H9 (cell line): ENCODE measurements around the gene SYK. TPM values are rescaled to one million over a fixed set of nuclear protein-coding genes. Genes with fewer than 3 reads are reported as not detected.
"Not testable (repeated sequence)": the region's sequence is repeated elsewhere in the genome, so short reads cannot be mapped to it uniquely, and the experiment has no call there.

Source experiments
- DNase-seq: peaks from one replicate; pipeline ENCODE4 v3.0.0-alpha.2; 2017
- H2AFZ ChIP-seq: one replicate; pipeline ENCODE4 v1.6.1; 2013; ENCODE audit warnings: mild to moderate bottlenecking, low read length, control low read depth, moderate library complexity
- H2AK5ac ChIP-seq: 2 replicates; pipeline ENCODE4 v1.6.1; 2013; ENCODE audit warnings: low read length, control low read depth, mixed read lengths; ENCODE audit not compliant: insufficient read length
- H2BK120ac ChIP-seq: one replicate; pipeline ENCODE4 v1.6.1; 2013; ENCODE audit warnings: low read depth, mild to moderate bottlenecking, low read length, control low read depth, inconsistent platforms; ENCODE audit not compliant: poor library complexity, severe bottlenecking
- H2BK12ac ChIP-seq: 2 replicates; pipeline ENCODE4 v1.6.1; 2013; ENCODE audit warnings: low read length, control low read depth, mixed read lengths, low read depth; ENCODE audit not compliant: insufficient read length
- H2BK15ac ChIP-seq: 2 replicates; pipeline ENCODE4 v1.6.1; 2013; ENCODE audit warnings: low read depth, low read length, control low read depth
- H2BK20ac ChIP-seq: one replicate; pipeline ENCODE4 v1.6.1; 2013; ENCODE audit warnings: low read depth, mild to moderate bottlenecking, low read length, control low read depth, inconsistent platforms; ENCODE audit not compliant: poor library complexity, severe bottlenecking
- H2BK5ac ChIP-seq: 2 replicates; pipeline ENCODE4 v1.6.1; 2013; ENCODE audit warnings: low read length, control low read depth, mixed read lengths; ENCODE audit not compliant: insufficient read length
- H3K14ac ChIP-seq: 2 replicates; pipeline ENCODE4 v1.6.1; 2013; ENCODE audit warnings: low read length, control low read depth; ENCODE audit not compliant: insufficient read depth
- H3K18ac ChIP-seq: 2 replicates; pipeline ENCODE4 v1.6.1; 2013; ENCODE audit warnings: low read depth, mild to moderate bottlenecking, mixed read lengths, low read length, control low read depth; ENCODE audit not compliant: insufficient read length
- H3K23ac ChIP-seq: 2 replicates; pipeline ENCODE4 v1.6.1; 2013; ENCODE audit warnings: low read length, control low read depth, mixed read lengths, low read depth; ENCODE audit not compliant: insufficient read length
- H3K23me2 ChIP-seq: 2 replicates; pipeline ENCODE4 v1.6.1; 2013; ENCODE audit warnings: low read depth, mild to moderate bottlenecking, mixed read lengths, low read length, control low read depth; ENCODE audit not compliant: insufficient read length, poor library complexity, severe bottlenecking
- H3K27ac ChIP-seq: 2 replicates; pipeline ENCODE4 v1.5.1; 2013; ENCODE audit warnings: low read length, control low read depth, mixed read lengths, low read depth; ENCODE audit not compliant: insufficient read length
- H3K27me3 ChIP-seq: 2 replicates; pipeline ENCODE4 v1.6.1; 2013; ENCODE audit warnings: low read length, control low read depth, inconsistent platforms; ENCODE audit not compliant: insufficient read depth
- H3K4ac ChIP-seq: 2 replicates; pipeline ENCODE4 v1.6.1; 2013; ENCODE audit warnings: low read depth, mild to moderate bottlenecking, control low read depth, inconsistent platforms, low read length, moderate library complexity
- H3K4me1 ChIP-seq: 2 replicates; pipeline ENCODE4 v1.6.1; 2013; ENCODE audit warnings: low read length, control low read depth, inconsistent platforms; ENCODE audit not compliant: insufficient read depth
- H3K4me2 ChIP-seq: 2 replicates; pipeline ENCODE4 v1.6.1; 2013; ENCODE audit warnings: low read length, control low read depth, mixed read lengths; ENCODE audit not compliant: insufficient read length, insufficient read depth
- H3K56ac ChIP-seq: 2 replicates; pipeline ENCODE4 v1.6.1; 2013; ENCODE audit warnings: low read depth, mild to moderate bottlenecking, mixed read lengths, low read length, control low read depth; ENCODE audit not compliant: insufficient read length
- H3K79me1 ChIP-seq: 2 replicates; pipeline ENCODE4 v1.6.1; 2013; ENCODE audit warnings: low read depth, mild to moderate bottlenecking, moderate library complexity, low read length, control low read depth, inconsistent platforms; ENCODE audit not compliant: insufficient read depth, poor library complexity, severe bottlenecking
- H3K79me2 ChIP-seq: 2 replicates; pipeline ENCODE4 v1.6.1; 2013; ENCODE audit warnings: low read length, control low read depth, inconsistent platforms; ENCODE audit not compliant: insufficient read depth
- H3K9ac ChIP-seq: 2 replicates; pipeline ENCODE4 v1.6.1; 2013; ENCODE audit warnings: low read length, control low read depth, mixed read lengths; ENCODE audit not compliant: insufficient read length; ENCODE audit errors: extremely low read depth
- H3K9me3 ChIP-seq: one replicate; pipeline ENCODE4 v1.6.1; 2013; ENCODE audit warnings: low read depth, low read length, inconsistent platforms; ENCODE audit not compliant: control insufficient read depth
- H3T11ph ChIP-seq: one replicate; pipeline ENCODE4 v1.6.1; 2013; ENCODE audit warnings: mild to moderate bottlenecking, low read length, control low read depth, inconsistent platforms
- H4K20me1 ChIP-seq: one replicate; pipeline ENCODE4 v1.6.1; 2013; ENCODE audit not compliant: control insufficient read depth, insufficient read length, insufficient read depth
- H4K5ac ChIP-seq: 2 replicates; pipeline ENCODE4 v1.6.1; 2013; ENCODE audit warnings: low read depth, mild to moderate bottlenecking, mixed read lengths, low read length, control low read depth; ENCODE audit not compliant: insufficient read length
- H4K8ac ChIP-seq: replicated peaks from 2 replicates; pipeline ENCODE4 v1.6.1; 2013; ENCODE audit warnings: low read length, control low read depth, mixed read lengths, low read depth; ENCODE audit not compliant: insufficient read length
- H4K91ac ChIP-seq: 2 replicates; pipeline ENCODE4 v1.6.1; 2013; ENCODE audit warnings: low read depth, mild to moderate bottlenecking, moderate library complexity, mixed read lengths, low read length, control low read depth; ENCODE audit not compliant: insufficient read length
- H3K27ac Mint-ChIP-seq, 3 experiments: 2 replicates in 2 of 3; 3 replicates in 1 of 3; pipeline ENCODE4 v1.8.0; 2020 to 2021; ENCODE audit warnings: mixed read lengths in 3 of 3, mild to moderate bottlenecking in 1 of 3, moderate library complexity in 1 of 3
- H3K27me3 Mint-ChIP-seq: 2 replicates; pipeline ENCODE4 v1.8.0; 2021; ENCODE audit warnings: low read depth, mild to moderate bottlenecking, moderate library complexity, mixed read lengths
- H3K36me3 Mint-ChIP-seq, 3 experiments: 2 replicates in 2 of 3; 3 replicates in 1 of 3; pipeline ENCODE4 v1.8.0; 2020 to 2021; ENCODE audit warnings: low read depth in 3 of 3, mixed read lengths in 3 of 3; ENCODE audit not compliant: insufficient read depth in 1 of 3
- H3K4me1 Mint-ChIP-seq, 2 experiments: 2 replicates each; pipeline ENCODE4 v1.8.0; 2020; ENCODE audit warnings: mixed read lengths in 2 of 2
- H3K4me3 Mint-ChIP-seq, 2 experiments: 2 replicates in 1 of 2; 3 replicates in 1 of 2; pipeline ENCODE4 v1.8.0; 2020 to 2021; ENCODE audit warnings: mild to moderate bottlenecking in 2 of 2, mixed read lengths in 2 of 2, moderate library complexity in 1 of 2
- H3K9me3 Mint-ChIP-seq, 2 experiments: 2 replicates in 1 of 2; 3 replicates in 1 of 2; pipeline ENCODE4 v1.8.0; 2020; ENCODE audit warnings: mild to moderate bottlenecking in 2 of 2, mixed read lengths in 2 of 2, moderate library complexity in 1 of 2
- WGBS: extraction: QIAGEN DNeasy Blood & Tissue Kit; methylation state at CpG from one replicate; pipeline ENCODE4 v1.1.7; 2013; ENCODE audit warnings: missing lambda C conversion rate, low lambda C conversion rate, mixed read lengths; ENCODE audit not compliant: insufficient read length; ENCODE audit errors: extremely low coverage; 5-methylcytosine and 5-hydroxymethylcytosine counted together
- total RNA-seq: library from RNA; stranded (reverse); gene quantifications from 2 replicates; pipeline ENCODE4 v1.2.1, GENCODE V29; 2021
- TF ChIP-seq, protein P1 (sequence below): fragments of 200-600 bp; sonication (generic); conservative IDR thresholded peaks from 3 replicates; pipeline ENCODE4 v1.8.0; 2021; ENCODE audit warnings: antibody characterized with exemption, mild to moderate bottlenecking

Gene SYK
- total RNA-seq, 1 experiment from 2014 or later, result 7.9 TPM

DNA sequence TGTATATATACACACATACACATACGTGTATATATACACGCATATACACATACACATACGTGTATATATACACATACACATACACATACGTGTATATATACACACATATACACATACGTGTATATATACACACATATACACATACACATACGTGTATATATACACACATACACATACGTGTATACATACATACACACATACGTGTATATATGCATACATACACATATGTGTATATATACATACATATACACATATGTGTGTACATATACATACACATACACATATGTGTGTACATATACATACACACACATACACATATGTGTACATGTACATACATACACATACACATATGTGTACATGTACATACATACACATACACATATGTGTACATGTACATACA, 82.6 kb downstream of the SYK start:
- Histone ChIP-seq H3K27ac (no peak overlapping the region), H3T11ph (no peak overlapping the region), H4K5ac (no peak overlapping the region), H2BK12ac (no peak overlapping the region), H4K8ac (no peak overlapping the region), H3K9me3 (no peaks in the 10 kb centered on the region), H3K9ac (no peak overlapping the region), H2AK5ac (no peak overlapping the region), H3K4ac (no peak overlapping the region), H3K56ac (no peak overlapping the region), H3K18ac (no peak overlapping the region), H3K14ac (no peak overlapping the region), H3K4me1 (no peaks in the 10 kb centered on the region; the same call in 1 of the 2 replicates), H2BK120ac (no peak overlapping the region), H3K23ac (no peak overlapping the region), H3K79me2 (no peaks in the 10 kb centered on the region), H2BK20ac (no peak overlapping the region), H2BK15ac (no peak overlapping the region), H3K79me1 (no peaks in the 10 kb centered on the region), H2BK5ac (no peak overlapping the region), H3K4me2 (no peak overlapping the region), H4K91ac (no peak overlapping the region), H3K27me3 (no peaks in the 10 kb centered on the region), H3K23me2 (no peaks in the 10 kb centered on the region), H2AFZ (no peak overlapping the region), H4K20me1 (no peaks in the 10 kb centered on the region)
- no peaks in the 10 kb centered on the region for H3K27me3 Mint-ChIP-seq
- peaks cover 9 to 14% of the 10 kb centered on the region in 2 experiments; a peak in 4 of 5 replicates for H3K9me3 Mint-ChIP-seq
- no peak overlapping the region for H3K27ac Mint-ChIP-seq
- DNase-seq, result no peak
- H3K36me3 Mint-ChIP-seq, result peaks cover 0 to 4% (median 0%) of the 10 kb centered on the region in 3 experiments; a peak in 2 of 7 replicates
- H3K4me3 Mint-ChIP-seq, result no peak overlapping the region
- H3K4me1 Mint-ChIP-seq, result peaks cover 10% of the 10 kb centered on the region in 2 experiments
- TF ChIP-seq, protein P1, sequence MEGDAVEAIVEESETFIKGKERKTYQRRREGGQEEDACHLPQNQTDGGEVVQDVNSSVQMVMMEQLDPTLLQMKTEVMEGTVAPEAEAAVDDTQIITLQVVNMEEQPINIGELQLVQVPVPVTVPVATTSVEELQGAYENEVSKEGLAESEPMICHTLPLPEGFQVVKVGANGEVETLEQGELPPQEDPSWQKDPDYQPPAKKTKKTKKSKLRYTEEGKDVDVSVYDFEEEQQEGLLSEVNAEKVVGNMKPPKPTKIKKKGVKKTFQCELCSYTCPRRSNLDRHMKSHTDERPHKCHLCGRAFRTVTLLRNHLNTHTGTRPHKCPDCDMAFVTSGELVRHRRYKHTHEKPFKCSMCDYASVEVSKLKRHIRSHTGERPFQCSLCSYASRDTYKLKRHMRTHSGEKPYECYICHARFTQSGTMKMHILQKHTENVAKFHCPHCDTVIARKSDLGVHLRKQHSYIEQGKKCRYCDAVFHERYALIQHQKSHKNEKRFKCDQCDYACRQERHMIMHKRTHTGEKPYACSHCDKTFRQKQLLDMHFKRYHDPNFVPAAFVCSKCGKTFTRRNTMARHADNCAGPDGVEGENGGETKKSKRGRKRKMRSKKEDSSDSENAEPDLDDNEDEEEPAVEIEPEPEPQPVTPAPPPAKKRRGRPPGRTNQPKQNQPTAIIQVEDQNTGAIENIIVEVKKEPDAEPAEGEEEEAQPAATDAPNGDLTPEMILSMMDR, result no peak
- no CpG with 5 or more reads among the region's 8 CpGs for WGBS

DNA sequence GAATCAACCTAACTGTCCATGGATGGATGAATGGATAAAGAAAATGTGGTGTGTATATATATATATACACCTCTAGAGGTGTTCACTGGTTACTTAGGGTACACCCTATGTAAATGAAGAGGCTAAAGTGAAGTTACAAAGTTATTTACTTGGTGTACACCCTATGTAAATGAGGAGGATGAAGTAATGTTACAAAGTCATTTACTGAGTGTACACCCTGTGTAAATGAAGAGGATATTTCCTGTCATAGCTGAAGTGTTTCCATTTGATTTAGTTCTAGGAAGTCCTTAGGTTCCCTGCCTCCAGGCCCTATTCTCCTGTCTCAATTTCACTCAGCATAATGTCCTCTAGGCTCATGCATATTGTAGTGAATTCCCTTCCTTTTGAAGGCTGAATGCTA, 85.2 kb downstream of the SYK start:
- not testable (repeated sequence) for H3K79me1 ChIP-seq, H3K27ac Mint-ChIP-seq, H3K9me3 ChIP-seq, H2BK20ac ChIP-seq, H2BK5ac ChIP-seq, H4K5ac ChIP-seq, H2BK12ac ChIP-seq, H3T11ph ChIP-seq, DNase-seq, H2BK120ac ChIP-seq, H3K4ac ChIP-seq, H3K14ac ChIP-seq, H3K27ac ChIP-seq, H3K23ac ChIP-seq, H3K18ac ChIP-seq, H3K36me3 Mint-ChIP-seq, H4K8ac ChIP-seq, H4K91ac ChIP-seq, H3K4me1 ChIP-seq, H3K4me2 ChIP-seq, H3K79me2 ChIP-seq, H3K56ac ChIP-seq, H2AFZ ChIP-seq, H2AK5ac ChIP-seq, H3K9ac ChIP-seq, H2BK15ac ChIP-seq, H3K23me2 ChIP-seq, H3K4me3 Mint-ChIP-seq, H3K27me3 Mint-ChIP-seq, H4K20me1 ChIP-seq, H3K27me3 ChIP-seq
- peaks cover 9 to 14% of the 10 kb centered on the region in 2 experiments; a peak in 4 of 5 replicates for H3K9me3 Mint-ChIP-seq
- H3K4me1 Mint-ChIP-seq, result peaks cover 32 to 33% of the 10 kb centered on the region in 2 experiments
